Lower leg skin (tissue), 4 donors: ENCODE results near the gene CYBA. TPM values are rescaled to one million over a fixed set of nuclear protein-coding genes. Genes with fewer than 3 reads are reported as not detected.
"Not testable (repeated sequence)": the region's sequence is repeated elsewhere in the genome, so short reads cannot be mapped to it uniquely, and the experiment has no call there.

Experiments used
- DNase-seq, 2 donors: peaks; one replicate each; pipeline ENCODE4 v3.0.0-alpha.2; 2019; ENCODE audit warnings: low spot score in 2 of 2
- H3K4me3 ChIP-seq: fragments of 200-600 bp; sonication (generic); 2 replicates; pipeline ENCODE4 v1.5.1; 2017; ENCODE audit warnings: mild to moderate bottlenecking, low read depth; ENCODE audit not compliant: poor library complexity, severe bottlenecking
- CTCF ChIP-seq, 3 donors: fragments of 450-650 bp; IDR thresholded peaks; one replicate each; pipeline ENCODE4 v1.5.1; 2016; ENCODE audit warnings: antibody characterized with exemption in 3 of 3, mild to moderate bottlenecking in 3 of 3, moderate library complexity in 2 of 3
- POLR2A ChIP-seq, 2 donors: fragments of 450-650 bp; IDR thresholded peaks; one replicate each; pipeline ENCODE4 v1.6.1; 2016 to 2017; ENCODE audit warnings: antibody characterized with exemption in 2 of 2, mild to moderate bottlenecking in 1 of 2, moderate library complexity in 1 of 2
- WGBS, 2 donors: methylation state at CpG; one replicate each; pipeline ENCODE4 v1.1.5; 2018; 5-methylcytosine and 5-hydroxymethylcytosine counted together
- intact Hi-C: fragments of 100-400 bp; cut with DNase I; formaldehyde crosslinking; loops from one replicate; pipeline ENCODE4 v1.15.0; 2023; ENCODE audit warnings: low total_unique reads
- total RNA-seq, 4 donors: library from RNA; depleted of rRNA; stranded (reverse); fragments of >200 nt; gene quantifications; one replicate each; pipeline ENCODE4 v1.1.0, GENCODE V29; 2016

CYBA gene
- total RNA-seq, 4 donors from 2014 or later = 30.5 to 93.2 (median 44.7) TPM

- no peak for DNase-seq
- no peak overlapping the region for H3K4me3 ChIP-seq
- no peak for TF ChIP-seq POLR2A (IDR thresholded peaks at IDR 0.05)
- no peak for TF ChIP-seq CTCF (IDR thresholded peaks at IDR 0.05)
- WGBS, 2 donors = 88 to 92% methylated on average over 19 of the region's 19 CpGs
- intact Hi-C loops = no loop called here
Observed at GRCh38 chr16:88613911-88614817, 36.7 kb downstream of the CYBA start.

GRCh38 chr16:88613293-88613692 lies 37.6 kb downstream of the CYBA start:
- intact Hi-C loops = no loop called here
- WGBS, 2 donors = 79 to 80% methylated on average over 10 of the region's 10 CpGs
- DNase-seq = no peak
- H3K4me3 ChIP-seq = no peak overlapping the region
- no peak for TF ChIP-seq POLR2A (IDR thresholded peaks at IDR 0.05)
- TF ChIP-seq CTCF (IDR thresholded peaks at IDR 0.05) = no peak

GRCh38 chr16:88610909-88611812 lies 39.7 kb downstream of the CYBA start:
- DNase-seq = no peak
- 88 to 90% methylated on average over 49 of the region's 49 CpGs for WGBS, 2 donors
- TF ChIP-seq POLR2A (IDR thresholded peaks at IDR 0.05) = no peak
- TF ChIP-seq CTCF (IDR thresholded peaks at IDR 0.05) = no peak
- H3K4me3 ChIP-seq = no peak overlapping the region
- intact Hi-C loops = no loop called here

GRCh38 chr16:88610080-88610479 lies 40.8 kb downstream of the CYBA start:
- TF ChIP-seq POLR2A (IDR thresholded peaks at IDR 0.05) (no peak), CTCF (IDR thresholded peaks at IDR 0.05) (no peak)
- no peak for DNase-seq
- no peak overlapping the region for H3K4me3 ChIP-seq
- WGBS, 2 donors = 92 to 96% methylated on average over 6 of the region's 6 CpGs
- intact Hi-C loops = no loop called here

- intact Hi-C loops, DNase-seq: not testable (repeated sequence)
- 96 to 97% methylated on average over 8 of the region's 8 CpGs for WGBS, 2 donors
Observed at GRCh38 chr16:88609426-88609825, 41.4 kb downstream of the CYBA start.

GRCh38 chr16:88608076-88608475 lies 42.8 kb downstream of the CYBA start:
- 90 to 92% methylated on average over 6 of the region's 6 CpGs for WGBS, 2 donors
- DNase-seq = no peak
- TF ChIP-seq CTCF (IDR thresholded peaks at IDR 0.05) (no peak), POLR2A (IDR thresholded peaks at IDR 0.05) (no peak)
- no peak overlapping the region for H3K4me3 ChIP-seq
- intact Hi-C loops = no loop called here

More at GRCh38 chr16:88609426-88609825, 41.4 kb downstream of the CYBA start:
- H3K4me3 ChIP-seq = not testable (repeated sequence)
